Raji (cell line): ENCODE measurements around the gene TAF6.

Experiments used
- POLR2A ChIP-seq: IDR thresholded peaks from 2 replicates; pipeline ENCODE4 v1.6.1; 2011; ENCODE audit warnings: low read depth, low read length, control low read depth; ENCODE audit not compliant: insufficient read depth

Gene TAF6

DNA sequence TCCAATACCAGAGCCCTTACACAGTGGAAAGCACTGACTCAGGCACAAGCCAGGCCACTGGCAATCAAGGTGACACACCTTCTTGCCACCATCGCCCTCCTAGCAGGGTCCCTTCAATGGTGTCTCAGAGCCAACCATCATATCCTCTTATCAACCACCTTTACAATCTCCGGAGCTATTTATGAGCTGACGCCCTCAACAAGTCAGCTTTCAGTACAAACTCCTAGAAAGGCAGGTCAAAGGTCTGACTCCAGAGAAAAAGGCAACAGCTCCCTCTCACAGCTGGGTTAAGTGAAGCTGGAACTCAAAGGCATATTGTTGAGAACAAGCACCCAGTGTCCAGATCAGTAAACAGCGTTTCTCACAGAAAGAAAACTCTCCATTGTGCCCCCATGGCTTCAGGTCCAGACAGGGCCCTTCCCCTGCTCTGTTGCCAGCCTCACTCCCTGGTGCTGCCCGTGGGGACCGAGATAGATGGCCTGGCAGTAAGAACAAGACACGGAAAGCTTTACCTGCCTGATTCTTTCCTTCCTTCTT lies 40.1 kb downstream of the TAF6 start:
- TF ChIP-seq POLR2A = no peak

DNA sequence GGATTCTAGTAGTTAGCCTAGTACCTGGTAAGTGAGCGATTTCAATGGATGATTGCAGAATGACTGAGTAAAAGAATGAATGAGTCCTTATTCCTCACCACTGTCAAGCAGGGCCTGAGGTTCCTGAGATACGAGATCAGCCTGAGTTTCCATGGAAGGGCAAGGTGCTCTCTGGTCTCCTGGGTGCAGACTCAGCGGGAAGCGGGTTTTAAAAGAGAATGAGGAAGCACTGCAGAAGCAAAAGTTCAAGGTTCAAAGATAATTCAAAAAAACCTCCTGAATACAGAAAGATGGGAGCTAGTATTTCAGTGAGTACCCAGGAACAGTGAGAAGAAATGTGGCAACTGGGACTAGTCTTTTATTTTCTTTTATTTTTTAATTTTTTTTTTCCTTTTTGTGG lies 42.0 kb downstream of the TAF6 start:
- TF ChIP-seq POLR2A = no peak

DNA sequence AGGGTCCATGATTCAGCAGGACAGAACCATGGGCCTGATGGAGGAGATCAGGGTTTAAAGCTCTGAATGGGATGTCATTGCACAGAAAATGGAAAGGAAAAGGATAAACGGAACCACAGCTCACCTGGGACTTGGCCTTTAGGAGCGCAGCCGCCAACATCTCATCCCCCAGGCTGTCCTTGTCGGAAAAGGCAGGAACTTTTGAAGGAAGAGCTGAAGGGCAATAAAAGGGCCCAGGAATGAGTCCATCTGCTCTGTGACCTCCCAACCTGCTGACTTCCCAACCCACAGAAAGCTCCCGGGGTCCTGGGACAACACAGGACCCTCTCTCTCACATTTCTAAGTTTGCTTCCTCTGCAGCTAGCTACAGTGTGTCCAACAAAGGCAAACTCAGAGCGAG lies 43.7 kb downstream of the TAF6 start:
- TF ChIP-seq POLR2A = no peak

DNA sequence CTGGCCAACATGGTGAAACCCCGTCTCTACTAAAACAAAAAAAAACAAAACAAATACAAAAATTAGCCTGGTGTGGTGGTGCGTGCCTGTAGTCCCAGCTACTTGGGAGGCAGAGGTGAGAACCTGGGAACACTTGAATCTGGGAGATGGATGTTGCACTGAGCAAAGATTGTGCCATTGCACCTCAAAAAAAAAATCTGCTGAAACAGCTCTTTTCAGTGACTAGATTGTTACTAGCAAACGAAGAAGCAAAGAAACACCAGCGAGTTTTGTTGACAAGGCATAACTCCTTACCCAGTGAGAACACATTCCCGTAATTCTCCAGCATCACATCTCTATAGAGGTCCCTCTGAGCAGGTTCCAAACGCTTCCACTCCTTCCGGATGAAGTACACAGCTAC lies 44.3 kb downstream of the TAF6 start:
- TF ChIP-seq POLR2A = no peak

DNA sequence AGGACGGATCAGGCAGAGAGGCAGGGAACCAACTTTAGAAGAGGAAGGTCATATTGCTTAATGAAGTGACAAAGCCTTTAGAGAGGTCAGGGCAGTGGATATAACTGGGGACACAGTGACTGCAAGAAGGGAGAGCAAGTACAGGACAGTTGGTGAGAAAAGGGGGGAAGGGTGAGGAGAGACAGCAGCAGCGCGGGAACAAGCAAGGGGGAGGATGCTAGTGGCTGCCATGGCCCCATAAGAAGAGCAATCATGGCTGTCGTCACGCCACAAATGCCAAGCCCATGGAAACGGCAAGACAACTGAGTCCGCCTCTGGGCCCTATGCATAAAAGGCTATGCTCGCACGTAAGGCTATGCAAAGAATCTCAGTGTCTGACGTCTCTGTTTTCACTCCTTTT lies 46.7 kb downstream of the TAF6 start:
- no peak for TF ChIP-seq POLR2A

DNA sequence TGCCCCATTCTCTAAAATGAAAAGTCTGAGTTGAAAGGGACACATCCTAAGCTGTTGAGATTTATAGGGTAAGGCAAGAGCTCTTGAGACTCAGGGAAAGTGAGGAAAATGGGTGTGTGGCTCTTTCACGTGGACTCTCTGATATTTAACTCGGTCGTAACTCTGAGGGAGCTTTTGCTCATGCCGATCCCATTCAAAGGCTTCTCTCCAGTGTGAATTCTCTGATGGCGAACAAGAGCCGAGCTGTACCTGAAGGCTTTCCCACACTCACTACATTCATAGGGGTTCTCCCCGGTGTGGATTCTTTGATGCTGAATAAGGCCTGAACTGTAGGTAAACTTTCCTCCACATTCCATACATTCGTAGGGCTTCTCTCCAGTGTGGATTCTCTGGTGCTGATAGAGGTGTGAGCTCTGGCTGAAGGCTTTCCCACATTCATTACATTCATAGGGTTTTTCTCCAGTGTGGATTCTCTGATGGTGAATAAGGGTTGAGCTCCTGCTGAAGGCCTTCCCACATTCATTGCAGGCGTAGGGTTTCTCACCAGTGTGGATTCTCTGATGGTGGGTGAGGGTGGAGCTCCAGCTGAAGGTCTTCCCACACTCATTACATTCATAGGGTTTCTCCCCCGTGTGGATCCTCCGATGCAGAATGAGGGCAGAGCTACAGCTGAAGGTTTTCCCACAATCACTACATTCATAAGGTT lies 48.0 kb downstream of the TAF6 start:
- no peak for TF ChIP-seq POLR2A

DNA sequence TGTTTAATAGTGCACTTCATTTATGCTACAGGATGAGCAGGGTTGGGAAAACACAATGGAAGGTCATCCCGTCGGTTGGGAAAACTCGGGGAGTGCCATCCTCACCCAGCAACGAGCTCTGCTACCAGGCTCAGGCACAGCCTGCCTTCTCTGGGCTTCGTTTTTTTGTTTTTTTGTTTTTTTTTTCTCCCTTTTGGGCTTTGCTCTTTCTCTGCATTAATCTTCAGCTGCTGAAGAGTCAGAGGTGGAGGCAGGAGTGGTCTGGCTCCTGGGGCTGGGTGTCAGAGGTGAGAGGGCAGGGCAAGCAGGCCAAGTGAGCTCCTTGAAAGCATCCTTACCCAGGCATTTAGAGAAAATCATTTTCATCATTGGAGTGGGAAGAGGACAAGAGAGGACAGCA lies 49.2 kb downstream of the TAF6 start:
- no peak for TF ChIP-seq POLR2A

DNA sequence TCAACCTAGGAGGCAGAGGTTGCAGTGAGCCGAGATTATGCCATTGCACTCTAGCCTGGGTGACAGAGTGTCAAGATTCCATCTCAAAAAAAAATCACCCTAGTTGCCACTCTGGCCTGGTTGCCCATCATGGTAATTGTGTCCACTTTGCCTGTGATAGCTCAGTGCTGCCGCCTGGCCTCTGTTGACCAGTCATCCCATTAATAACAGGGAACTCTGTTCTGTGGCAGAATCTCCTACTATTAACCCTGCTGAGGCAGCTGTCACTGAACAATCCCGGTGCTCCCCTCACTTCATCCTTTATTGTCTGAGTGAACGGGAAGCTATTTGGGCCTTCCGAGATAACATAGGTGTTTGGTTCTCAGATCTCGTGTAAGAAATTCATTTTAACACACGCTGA lies 52.2 kb downstream of the TAF6 start:
- TF ChIP-seq POLR2A = no peak

DNA sequence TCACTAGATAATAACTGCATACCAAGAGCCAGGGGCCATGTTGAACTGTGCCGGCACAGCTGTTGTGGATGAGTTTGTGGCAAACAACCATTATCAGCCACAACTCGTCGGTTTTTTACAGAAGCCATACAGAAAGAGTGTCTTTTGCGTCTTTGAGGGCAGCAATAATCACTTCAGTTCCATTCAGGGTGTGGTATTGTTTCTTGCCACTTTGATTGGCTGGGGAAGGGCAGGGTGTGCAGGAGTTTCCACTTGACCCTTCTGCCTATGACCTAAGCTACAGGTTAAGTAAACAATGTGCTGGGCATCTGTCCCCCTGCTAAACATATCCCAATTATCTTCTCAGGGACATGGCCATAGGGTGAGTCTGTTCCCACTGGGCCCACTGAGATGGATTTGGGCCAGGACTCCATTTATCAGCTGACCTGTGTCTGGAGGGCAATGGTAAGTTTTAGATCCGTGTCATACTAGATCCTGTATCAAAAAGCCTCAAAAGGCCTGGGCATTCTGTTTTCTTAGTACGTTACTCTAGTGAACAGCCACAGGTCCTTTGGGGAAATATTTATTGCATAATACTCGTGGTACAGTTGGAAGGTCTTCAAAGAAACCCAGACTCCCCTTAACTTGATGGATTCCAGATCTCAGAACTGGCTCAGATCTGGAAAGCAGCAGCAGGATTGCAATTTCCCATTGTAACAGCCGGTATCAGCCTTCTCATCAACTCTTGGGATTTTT lies 53.5 kb downstream of the TAF6 start:
- TF ChIP-seq POLR2A = no peak

DNA sequence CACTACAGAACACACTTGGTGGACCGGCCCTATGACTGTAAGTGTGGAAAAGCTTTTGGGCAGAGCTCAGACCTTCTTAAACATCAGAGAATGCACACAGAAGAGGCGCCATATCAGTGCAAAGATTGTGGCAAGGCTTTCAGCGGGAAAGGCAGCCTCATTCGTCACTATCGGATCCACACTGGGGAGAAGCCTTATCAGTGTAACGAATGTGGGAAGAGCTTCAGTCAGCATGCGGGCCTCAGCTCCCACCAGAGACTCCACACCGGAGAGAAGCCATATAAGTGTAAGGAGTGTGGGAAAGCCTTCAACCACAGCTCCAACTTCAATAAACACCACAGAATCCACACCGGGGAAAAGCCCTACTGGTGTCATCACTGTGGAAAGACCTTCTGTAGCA lies 55.0 kb downstream of the TAF6 start:
- no peak for TF ChIP-seq POLR2A

DNA sequence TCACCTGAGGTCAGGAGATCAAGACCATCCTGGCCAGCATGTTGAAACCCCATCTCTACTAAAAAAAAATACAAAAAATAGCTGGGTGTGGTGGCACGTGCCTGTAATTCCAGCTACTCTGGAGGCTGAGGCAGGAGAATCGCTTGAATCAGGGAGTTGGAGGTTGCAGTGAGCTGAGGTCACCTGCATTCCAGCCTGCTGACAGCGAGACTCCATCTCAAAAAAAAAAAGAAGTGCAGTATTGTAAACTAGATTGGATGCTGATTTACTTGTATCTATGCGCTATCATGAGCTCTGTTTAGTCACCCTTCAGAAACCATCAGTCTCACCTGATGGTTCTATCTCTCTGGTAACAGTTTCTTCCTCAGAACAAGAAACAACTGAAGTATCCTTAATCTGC lies 55.8 kb downstream of the TAF6 start:
- TF ChIP-seq POLR2A = no peak

DNA sequence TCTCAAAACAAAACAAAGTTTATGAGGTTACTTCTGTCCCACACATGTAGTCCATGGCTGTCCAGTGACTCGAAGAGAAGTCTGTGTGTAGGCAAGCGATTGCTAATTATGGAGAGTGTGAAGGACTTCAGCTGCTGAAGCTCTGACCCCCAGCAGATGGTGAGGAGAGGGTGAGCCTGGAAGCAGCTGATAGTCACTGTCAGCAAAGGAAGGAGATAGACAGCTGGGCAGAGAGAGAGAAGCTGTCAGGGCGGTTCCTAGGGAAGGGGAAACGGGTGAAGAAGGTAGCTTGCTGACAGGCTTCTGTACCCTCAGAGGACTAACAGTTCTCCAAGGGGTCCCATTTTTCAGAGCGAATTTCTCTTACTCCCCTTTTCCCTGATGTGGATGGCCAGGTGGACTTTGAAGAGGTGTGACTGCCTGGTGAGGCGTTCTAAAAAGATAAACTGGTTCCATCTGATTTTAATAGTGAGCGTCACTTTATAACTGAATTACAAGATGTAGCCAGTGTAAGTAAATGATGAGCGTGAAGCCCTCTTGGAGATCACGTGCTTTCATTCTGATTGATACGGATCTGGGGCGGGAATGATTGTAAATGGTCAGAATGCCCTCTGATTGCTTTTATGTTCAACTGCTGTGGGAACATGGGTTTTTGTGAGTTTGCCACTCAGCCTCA lies 57.5 kb downstream of the TAF6 start:
- no peak for TF ChIP-seq POLR2A

DNA sequence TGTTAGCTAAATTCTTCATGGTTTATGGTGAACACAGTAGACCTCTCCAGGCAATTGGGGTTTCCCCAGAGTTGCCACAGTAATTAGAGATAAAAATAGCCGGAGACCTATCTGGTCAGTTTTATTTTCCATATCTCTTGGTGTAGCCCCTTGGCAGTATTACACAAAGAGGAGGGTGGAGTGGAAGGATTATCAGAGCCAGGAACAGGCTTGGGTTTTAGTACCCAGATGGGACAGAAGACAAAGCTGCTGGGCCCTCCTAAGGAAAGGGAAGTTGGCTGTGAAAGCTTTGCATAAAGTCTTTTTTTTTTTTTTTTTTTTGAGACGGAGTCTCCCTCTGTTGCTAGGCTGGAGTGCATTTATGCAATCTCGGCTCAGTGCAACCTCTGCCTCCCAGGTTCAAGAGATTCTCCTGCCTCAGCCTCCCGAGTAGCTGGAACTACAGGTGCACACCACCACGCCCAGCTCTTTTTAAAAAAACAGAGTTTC lies 59.9 kb downstream of the TAF6 start:
- TF ChIP-seq POLR2A = no peak
